ENCODE measurements around the gene ASPHD1.

GRCh38 chr16:29894352-29894751 is 5.9 kb upstream of the ASPHD1 start:
- TF ChIP-seq CTCF (conservative IDR thresholded peaks at IDR 0.05 in 1 of 2, IDR thresholded peaks at IDR 0.05 in 1 of 2; ENCODE audit: low read depth in 1 of 2, low read length in 2 of 2): no peak
- TF ChIP-seq EZH2 (IDR thresholded peaks at IDR 0.05; ENCODE audit: low read length, missing control alignments): no peak
